Gastrocnemius medialis (tissue), 4 donors: ENCODE data around the gene XCL1. TPM values are rescaled to one million over a fixed set of nuclear protein-coding genes. Genes with fewer than 3 reads are reported as not detected.

Source experiments
- ATAC-seq, 2 donors: fragments of 150-250 bp; one replicate each; pipeline ENCODE4 v1.9.1; 2016
- DNase-seq, 2 donors: peaks; one replicate each; pipeline ENCODE4 v3.0.0-alpha.2; 2019
- H3K27ac ChIP-seq, 4 donors: fragments of 200-600 bp; sonication (generic); 1 replicate in 1 of 4; 2 replicates in 3 of 4; pipeline ENCODE4 v1.5.1; 2016 to 2018; ENCODE audit warnings: mild to moderate bottlenecking in 2 of 4, moderate library complexity in 1 of 4
- H3K27me3 ChIP-seq, 3 donors: fragments of 200-600 bp; sonication (generic) in 2 of 3; 1 replicate in 1 of 3; 2 replicates in 2 of 3; pipeline versions ENCODE4 v1.5.1 to v1.6.0; 2016 to 2019; ENCODE audit warnings: mild to moderate bottlenecking in 1 of 3, moderate library complexity in 1 of 3
- H3K36me3 ChIP-seq, 2 donors: fragments of 200-600 bp; sonication (generic) in 1 of 2; one replicate each; pipeline ENCODE4 v1.5.1; 2017 to 2018
- H3K4me1 ChIP-seq, 2 donors: fragments of 200-600 bp; sonication (generic) in 1 of 2; one replicate each; pipeline ENCODE4 v1.5.1; 2016 to 2017; ENCODE audit warnings: mild to moderate bottlenecking in 2 of 2
- H3K4me3 ChIP-seq, 4 donors: fragments of 200-600 bp; sonication (generic) in 3 of 4; 1 replicate in 1 of 4; 2 replicates in 3 of 4; pipeline ENCODE4 v1.5.1; 2016 to 2019; ENCODE audit warnings: mild to moderate bottlenecking in 2 of 4
- H3K9me3 ChIP-seq, 3 donors: fragments of 200-600 bp; sonication (generic) in 2 of 3; 1 replicate in 1 of 3; 2 replicates in 2 of 3; pipeline ENCODE4 v1.5.1; 2016 to 2019
- CTCF ChIP-seq, 5 experiments: fragments of 450-650 bp in 3 of 5; fragments of 200-600 bp in 2 of 5; sonication (generic) in 2 of 5; IDR thresholded peaks in 4 of 5; conservative IDR thresholded peaks in 1 of 5; 1 replicate in 4 of 5; 2 replicates in 1 of 5; pipeline ENCODE4 v1.5.1; 2016 to 2019; ENCODE audit warnings: antibody characterized with exemption in 5 of 5, mild to moderate bottlenecking in 3 of 5, moderate library complexity in 3 of 5
- POLR2A ChIP-seq, 2 donors: fragments of 450-650 bp; IDR thresholded peaks; one replicate each; pipeline ENCODE4 v1.6.1; 2017; ENCODE audit warnings: antibody characterized with exemption in 2 of 2, mild to moderate bottlenecking in 2 of 2, moderate library complexity in 2 of 2
- in situ Hi-C, 4 donors: fragments of 200-750 bp; cut with MboI; loops; one replicate each; pipeline versions ENCODE4 v1.15.0 to v1.8.0; 2017; ENCODE audit warnings: low sequenced_read_pairs in 4 of 4
- intact Hi-C: fragments of 100-400 bp; cut with DNase I; formaldehyde crosslinking; loops from one replicate; pipeline ENCODE4 v1.15.1; 2023; ENCODE audit warnings: low total_unique reads
- total RNA-seq, 4 donors: library from RNA; depleted of rRNA; stranded (reverse); fragments of >200 nt; gene quantifications; one replicate each; pipeline versions ENCODE4 v1.1.0 to v1.2.3, GENCODE V29; 2016

Gene XCL1
- total RNA-seq, 4 donors from 2014 or later: not detected

GRCh38 chr1:168561989-168562388, 14.4 kb upstream of the XCL1 start:
- no peaks in the 10 kb centered on the region for H3K4me1 ChIP-seq
- H3K9me3 ChIP-seq: no peaks in the 10 kb centered on the region
- ATAC-seq (no peak), DNase-seq (no peak)
- H3K4me3 ChIP-seq: no peak overlapping the region
- no peaks in the 10 kb centered on the region for H3K27me3 ChIP-seq
- TF ChIP-seq POLR2A (IDR thresholded peaks at IDR 0.05) (no peak), CTCF (IDR thresholded peaks at IDR 0.05 in 4 of 5, conservative IDR thresholded peaks at IDR 0.05 in 1 of 5) (no peak)
- in situ Hi-C loops (loop anchor here in 2 of 4 donors (10.0 to 25.0 kb wide), 3 partner anchors 125 to 225 kb away; no protein-coding TSS in a partner anchor), intact Hi-C loops (no loop called here)
- H3K36me3 ChIP-seq: no peaks in the 10 kb centered on the region
- no peak overlapping the region for H3K27ac ChIP-seq

- H3K36me3 ChIP-seq: no peaks in the 10 kb centered on the region
- intact Hi-C loops (no loop called here), in situ Hi-C loops (loop anchor here in 3 of 4 donors (5.0 to 25.0 kb wide), 4 partner anchors 124 to 229 kb away; no protein-coding TSS in a partner anchor)
- no peaks in the 10 kb centered on the region for H3K9me3 ChIP-seq
- H3K4me1 ChIP-seq: no peaks in the 10 kb centered on the region
- TF ChIP-seq CTCF (IDR thresholded peaks at IDR 0.05 in 4 of 5, conservative IDR thresholded peaks at IDR 0.05 in 1 of 5): no peak
- no peak for TF ChIP-seq POLR2A (IDR thresholded peaks at IDR 0.05)
- no peaks in the 10 kb centered on the region for H3K27me3 ChIP-seq
- DNase-seq: no peak
- no peak overlapping the region for H3K4me3 ChIP-seq
- H3K27ac ChIP-seq: no peak overlapping the region
- ATAC-seq: no peak
Observed at GRCh38 chr1:168565825-168566224, 10.6 kb upstream of the XCL1 start.

GRCh38 chr1:168567007-168567406, 9.4 kb upstream of the XCL1 start:
- no peaks in the 10 kb centered on the region for H3K36me3 ChIP-seq
- no peaks in the 10 kb centered on the region for H3K4me1 ChIP-seq
- intact Hi-C loops: no loop called here
- H3K27ac ChIP-seq: no peak overlapping the region
- no peaks in the 10 kb centered on the region for H3K27me3 ChIP-seq
- no peak for TF ChIP-seq POLR2A (IDR thresholded peaks at IDR 0.05)
- TF ChIP-seq CTCF (IDR thresholded peaks at IDR 0.05 in 4 of 5, conservative IDR thresholded peaks at IDR 0.05 in 1 of 5): no peak
- in situ Hi-C loops: loop anchor here in 3 of 4 donors (5.0 to 25.0 kb wide), 4 partner anchors 125 to 230 kb away; no protein-coding TSS in a partner anchor
- H3K9me3 ChIP-seq: no peaks in the 10 kb centered on the region
- DNase-seq (no peak), ATAC-seq (no peak)
- no peak overlapping the region for H3K4me3 ChIP-seq

- Histone ChIP-seq H3K4me3 (no peak overlapping the region), H3K9me3 (no peaks in the 10 kb centered on the region), H3K27ac (no peak overlapping the region), H3K36me3 (no peaks in the 10 kb centered on the region), H3K4me1 (no peaks in the 10 kb centered on the region), H3K27me3 (no peaks in the 10 kb centered on the region)
- in situ Hi-C loops: loop anchor here in 3 of 4 donors (5.0 to 25.0 kb wide), 4 partner anchors 125 to 230 kb away; no protein-coding TSS in a partner anchor
- no peak for ATAC-seq
- intact Hi-C loops: no loop called here
- DNase-seq: no peak
- no peak for TF ChIP-seq POLR2A (IDR thresholded peaks at IDR 0.05)
- TF ChIP-seq CTCF (IDR thresholded peaks at IDR 0.05 in 4 of 5, conservative IDR thresholded peaks at IDR 0.05 in 1 of 5): no peak
Observed at GRCh38 chr1:168567568-168567967, 8.8 kb upstream of the XCL1 start.

GRCh38 chr1:168568346-168568745, 8.1 kb upstream of the XCL1 start:
- no peaks in the 10 kb centered on the region for H3K4me1 ChIP-seq
- no peak for TF ChIP-seq CTCF (IDR thresholded peaks at IDR 0.05 in 4 of 5, conservative IDR thresholded peaks at IDR 0.05 in 1 of 5)
- TF ChIP-seq POLR2A (IDR thresholded peaks at IDR 0.05): no peak
- in situ Hi-C loops (loop anchor here in 3 of 4 donors (5.0 to 25.0 kb wide), 4 partner anchors 126 to 231 kb away; no protein-coding TSS in a partner anchor), intact Hi-C loops (no loop called here)
- DNase-seq (no peak), ATAC-seq (no peak)
- no peak overlapping the region for H3K27ac ChIP-seq
- no peaks in the 10 kb centered on the region for H3K36me3 ChIP-seq
- no peaks in the 10 kb centered on the region for H3K9me3 ChIP-seq
- H3K27me3 ChIP-seq: no peaks in the 10 kb centered on the region
- no peak overlapping the region for H3K4me3 ChIP-seq
